ENCODE results near the gene PNLDC1. TPM values are rescaled to one million over a fixed set of nuclear protein-coding genes. Genes with fewer than 3 reads are reported as not detected.
"Not testable (repeated sequence)": the region's sequence is repeated elsewhere in the genome, so short reads cannot be mapped to it uniquely, and the experiment has no call there.

PNLDC1 gene
- total RNA-seq, 3 donors from 2014 or later (not counting 1 experiment from before 2014, with no cell fraction given) = 0.19 TPM; not detected in 2

GRCh38 chr6:159860482-159860881 lies 60.4 kb downstream of the PNLDC1 start:
- no peak overlapping the region for H3K4me3 ChIP-seq (ENCODE audit: low read length)
- H3K27me3 ChIP-seq (ENCODE audit: control insufficient read depth, insufficient read depth, low read length) = peaks cover 2% of the 10 kb centered on the region
- H3K9me3 Mint-ChIP-seq = peaks cover 0 to 3% of the 10 kb centered on the region in 2 donors
- H3K27me3 Mint-ChIP-seq (ENCODE audit: low read depth in 2 of 2) = peaks cover 27 to 47% of the 10 kb centered on the region in 2 donors
- no peaks in the 10 kb centered on the region for H3K36me3 ChIP-seq (ENCODE audit: control insufficient read depth, insufficient read depth, low read length)
- TF ChIP-seq CTCF (IDR thresholded peaks at IDR 0.05) = no peak
- H3K27ac ChIP-seq (ENCODE audit: low read length) = no peak overlapping the region
- DNase-seq (no peak), ATAC-seq (no peak)
- peaks cover 14% of the 10 kb centered on the region for H3K36me3 Mint-ChIP-seq
- intact Hi-C loops (cut with micrococcal nuclease) = loop anchor here (5.0 to 10.0 kb wide), 2 partner anchors 214 to 597 kb away; no protein-coding TSS in a partner anchor
- H3K4me1 ChIP-seq (ENCODE audit: control insufficient read depth, insufficient read depth, low read length) = no peaks in the 10 kb centered on the region
- no peaks in the 10 kb centered on the region for H3K4me1 Mint-ChIP-seq
- WGBS (ENCODE audit: insufficient coverage) = 40% methylated on average over 1 of the region's 1 CpG
- H3K27ac Mint-ChIP-seq = no peak overlapping the region
- no peaks in the 10 kb centered on the region for H3K9me3 ChIP-seq (ENCODE audit: control insufficient read depth, insufficient read depth, low read length)
- H3K4me3 Mint-ChIP-seq = no peak overlapping the region

- ATAC-seq = no peak
- H3K4me3 Mint-ChIP-seq = no peak overlapping the region
- H3K36me3 ChIP-seq (ENCODE audit: control insufficient read depth, insufficient read depth, low read length) = no peaks in the 10 kb centered on the region
- no peaks in the 10 kb centered on the region for H3K9me3 ChIP-seq (ENCODE audit: control insufficient read depth, insufficient read depth, low read length)
- peaks cover 9% of the 10 kb centered on the region for H3K36me3 Mint-ChIP-seq
- H3K9me3 Mint-ChIP-seq = peaks cover 0 to 3% of the 10 kb centered on the region in 2 donors
- no peak overlapping the region for H3K27ac ChIP-seq (ENCODE audit: low read length)
- H3K27me3 ChIP-seq (ENCODE audit: control insufficient read depth, insufficient read depth, low read length) = peaks cover 2% of the 10 kb centered on the region
- H3K4me1 Mint-ChIP-seq = no peaks in the 10 kb centered on the region
- no peak overlapping the region for H3K4me3 ChIP-seq (ENCODE audit: low read length)
- intact Hi-C loops (cut with micrococcal nuclease) = loop anchor here (2.0 to 10.0 kb wide), 3 partner anchors 213 to 673 kb away; no protein-coding TSS in a partner anchor
- no peak overlapping the region for H3K27ac Mint-ChIP-seq
- TF ChIP-seq CTCF (IDR thresholded peaks at IDR 0.05) = no peak
- 42% methylated on average over 5 of the region's 5 CpGs for WGBS (ENCODE audit: insufficient coverage)
- H3K27me3 Mint-ChIP-seq (ENCODE audit: low read depth in 2 of 2) = peaks cover 23 to 31% of the 10 kb centered on the region in 2 donors
- H3K4me1 ChIP-seq (ENCODE audit: control insufficient read depth, insufficient read depth, low read length) = no peaks in the 10 kb centered on the region
- peak in 1 of 2 donors; percentile 57 for DNase-seq
Observed at GRCh38 chr6:159862103-159862502, 62.0 kb downstream of the PNLDC1 start.

GRCh38 chr6:159863341-159863740 lies 63.3 kb downstream of the PNLDC1 start:
- peaks cover 13 to 19% of the 10 kb centered on the region in 2 donors for H3K27me3 Mint-ChIP-seq (ENCODE audit: low read depth in 2 of 2)
- not testable (repeated sequence) for H3K36me3 Mint-ChIP-seq; H3K9me3 Mint-ChIP-seq; H3K4me3 ChIP-seq (ENCODE audit: low read length); H3K27me3 ChIP-seq (ENCODE audit: control insufficient read depth, insufficient read depth, low read length); H3K9me3 ChIP-seq (ENCODE audit: control insufficient read depth, insufficient read depth, low read length); H3K4me1 ChIP-seq (ENCODE audit: control insufficient read depth, insufficient read depth, low read length); H3K27ac Mint-ChIP-seq; H3K36me3 ChIP-seq (ENCODE audit: control insufficient read depth, insufficient read depth, low read length); H3K4me3 Mint-ChIP-seq; H3K27ac ChIP-seq (ENCODE audit: low read length); H3K4me1 Mint-ChIP-seq
- ATAC-seq (peak in 2 of 3 donors; percentile 38 to 55), DNase-seq (peak in 1 of 2 donors; percentile 71)
- intact Hi-C loops (cut with micrococcal nuclease) = loop anchor here (2.0 to 10.0 kb wide), 3 partner anchors 211 to 671 kb away; no protein-coding TSS in a partner anchor
- peak; percentile 50 for TF ChIP-seq CTCF (IDR thresholded peaks at IDR 0.05)
- WGBS (ENCODE audit: insufficient coverage) = 39% methylated on average over 5 of the region's 5 CpGs

Measured in natural killer cell (primary cell).